ENCODE data around the gene ZBTB3.

Gene ZBTB3

GRCh38 chr11:62778441-62778840 lies 24.5 kb upstream of the ZBTB3 start:
- no peaks in the 10 kb centered on the region for H3K9me3 ChIP-seq (replicated peaks; ENCODE audit: insufficient read depth, low read length)

DNA sequence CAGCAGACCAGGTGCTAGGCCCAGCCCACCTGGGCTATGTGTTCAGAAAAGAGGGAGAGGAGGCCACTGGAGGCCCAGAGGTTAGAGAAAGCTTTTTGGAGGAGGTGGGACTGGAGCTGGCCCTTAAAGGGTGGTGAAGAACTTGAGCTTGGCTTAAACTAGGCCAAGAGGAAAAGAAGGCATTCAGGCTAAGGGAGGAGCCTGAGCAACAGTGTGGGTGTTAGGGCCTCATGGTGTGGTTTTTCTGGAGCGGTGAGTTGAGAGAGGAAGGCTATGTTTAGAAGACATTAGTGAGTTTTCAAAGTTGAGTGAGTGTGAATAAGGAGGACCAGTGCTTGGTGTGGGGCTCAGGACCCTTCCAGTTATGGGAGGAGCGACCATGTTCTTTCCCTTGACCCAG lies 23.4 kb upstream of the ZBTB3 start:
- Histone ChIP-seq H3K27ac (ENCODE audit: low read length) (no peak overlapping the region), H3K4me2 (ENCODE audit: low read depth, low read length) (no peak overlapping the region), H3K9ac (ENCODE audit: low read length) (no peak overlapping the region), H3F3A (ENCODE audit: insufficient read depth, low read length) (no peaks in the 10 kb centered on the region), H3K9me2 (replicated peaks; ENCODE audit: insufficient read depth, low read length) (no peaks in the 10 kb centered on the region), H3K9me3 (replicated peaks; ENCODE audit: insufficient read depth, low read length) (no peaks in the 10 kb centered on the region), H3K4me1 (ENCODE audit: low read length) (no peaks in the 10 kb centered on the region), H4K20me1 (ENCODE audit: insufficient read depth, low read length) (no peaks in the 10 kb centered on the region), H3K27me3 (replicated peaks; ENCODE audit: insufficient read depth, low read length) (no peaks in the 10 kb centered on the region), H3K79me2 (ENCODE audit: low read length) (peaks cover 19% of the 10 kb centered on the region), H2AFZ (ENCODE audit: low read length) (no peak overlapping the region), H3K4me3 (ENCODE audit: low read length) (no peak overlapping the region), H3K36me3 (replicated peaks; ENCODE audit: insufficient read depth, low read length) (no peaks in the 10 kb centered on the region)
- TF ChIP-seq EZH2 (optimal IDR thresholded peaks at IDR 0.05; ENCODE audit: low read depth, low read length) = no peak
- no peak for TF ChIP-seq EZH2phosphoT487 (IDR thresholded peaks at IDR 0.05; ENCODE audit: low read length)
- TF ChIP-seq, protein P1, sequence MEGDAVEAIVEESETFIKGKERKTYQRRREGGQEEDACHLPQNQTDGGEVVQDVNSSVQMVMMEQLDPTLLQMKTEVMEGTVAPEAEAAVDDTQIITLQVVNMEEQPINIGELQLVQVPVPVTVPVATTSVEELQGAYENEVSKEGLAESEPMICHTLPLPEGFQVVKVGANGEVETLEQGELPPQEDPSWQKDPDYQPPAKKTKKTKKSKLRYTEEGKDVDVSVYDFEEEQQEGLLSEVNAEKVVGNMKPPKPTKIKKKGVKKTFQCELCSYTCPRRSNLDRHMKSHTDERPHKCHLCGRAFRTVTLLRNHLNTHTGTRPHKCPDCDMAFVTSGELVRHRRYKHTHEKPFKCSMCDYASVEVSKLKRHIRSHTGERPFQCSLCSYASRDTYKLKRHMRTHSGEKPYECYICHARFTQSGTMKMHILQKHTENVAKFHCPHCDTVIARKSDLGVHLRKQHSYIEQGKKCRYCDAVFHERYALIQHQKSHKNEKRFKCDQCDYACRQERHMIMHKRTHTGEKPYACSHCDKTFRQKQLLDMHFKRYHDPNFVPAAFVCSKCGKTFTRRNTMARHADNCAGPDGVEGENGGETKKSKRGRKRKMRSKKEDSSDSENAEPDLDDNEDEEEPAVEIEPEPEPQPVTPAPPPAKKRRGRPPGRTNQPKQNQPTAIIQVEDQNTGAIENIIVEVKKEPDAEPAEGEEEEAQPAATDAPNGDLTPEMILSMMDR (IDR thresholded peaks at IDR 0.05; ENCODE audit: low read length) = no peak
- DNase-seq = no peak

More at GRCh38 chr11:62778441-62778840, 24.5 kb upstream of the ZBTB3 start:
- Histone ChIP-seq H3K4me2 (ENCODE audit: low read depth, low read length) (no peak overlapping the region), H3K9me2 (replicated peaks; ENCODE audit: insufficient read depth, low read length) (no peaks in the 10 kb centered on the region), H4K20me1 (ENCODE audit: insufficient read depth, low read length) (no peaks in the 10 kb centered on the region), H3K27ac (ENCODE audit: low read length) (no peak overlapping the region), H3K27me3 (replicated peaks; ENCODE audit: insufficient read depth, low read length) (no peaks in the 10 kb centered on the region), H2AFZ (ENCODE audit: low read length) (no peak overlapping the region), H3F3A (ENCODE audit: insufficient read depth, low read length) (no peaks in the 10 kb centered on the region), H3K4me1 (ENCODE audit: low read length) (no peaks in the 10 kb centered on the region), H3K9ac (ENCODE audit: low read length) (no peak overlapping the region), H3K36me3 (replicated peaks; ENCODE audit: insufficient read depth, low read length) (no peaks in the 10 kb centered on the region), H3K4me3 (ENCODE audit: low read length) (no peak overlapping the region), H3K79me2 (ENCODE audit: low read length) (peaks cover 9% of the 10 kb centered on the region)
- no peak for DNase-seq
- TF ChIP-seq, protein P1 (IDR thresholded peaks at IDR 0.05; ENCODE audit: low read length) = no peak
- no peak for TF ChIP-seq EZH2 (optimal IDR thresholded peaks at IDR 0.05; ENCODE audit: low read depth, low read length)
- no peak for TF ChIP-seq EZH2phosphoT487 (IDR thresholded peaks at IDR 0.05; ENCODE audit: low read length)

GRCh38 chr11:62775646-62776045 lies 21.7 kb upstream of the ZBTB3 start:
- Histone ChIP-seq H3K4me1 (ENCODE audit: low read length) (peaks cover 3% of the 10 kb centered on the region; the same call in 1 of the 2 replicates), H3K9me3 (replicated peaks; ENCODE audit: insufficient read depth, low read length) (no peaks in the 10 kb centered on the region), H3K4me3 (ENCODE audit: low read length) (no peak overlapping the region), H3K9ac (ENCODE audit: low read length) (no peak overlapping the region), H3K4me2 (ENCODE audit: low read depth, low read length) (no peak overlapping the region), H3F3A (ENCODE audit: insufficient read depth, low read length) (peaks cover 4% of the 10 kb centered on the region), H3K27me3 (replicated peaks; ENCODE audit: insufficient read depth, low read length) (no peaks in the 10 kb centered on the region), H3K79me2 (ENCODE audit: low read length) (peaks cover 29% of the 10 kb centered on the region), H3K9me2 (replicated peaks; ENCODE audit: insufficient read depth, low read length) (no peaks in the 10 kb centered on the region), H2AFZ (ENCODE audit: low read length) (no peak overlapping the region), H3K27ac (ENCODE audit: low read length) (no peak overlapping the region), H4K20me1 (ENCODE audit: insufficient read depth, low read length) (no peaks in the 10 kb centered on the region), H3K36me3 (replicated peaks; ENCODE audit: insufficient read depth, low read length) (no peaks in the 10 kb centered on the region)
- no peak for TF ChIP-seq EZH2 (optimal IDR thresholded peaks at IDR 0.05; ENCODE audit: low read depth, low read length)
- TF ChIP-seq, protein P1 (IDR thresholded peaks at IDR 0.05; ENCODE audit: low read length) = no peak
- TF ChIP-seq EZH2phosphoT487 (IDR thresholded peaks at IDR 0.05; ENCODE audit: low read length) = no peak
- no peak for DNase-seq

Measured in MM.1S (cell line).